Keratinocyte (primary cell): Measurements from ENCODE around the gene RCSD1. TPM values are rescaled to one million over a fixed set of nuclear protein-coding genes. Genes with fewer than 3 reads are reported as not detected.

Source experiments
- DNase-seq: peaks from one replicate; pipeline ENCODE4 v3.0.0-alpha.2; 2011; ENCODE audit warnings: low read depth, missing footprints, low spot score
- FAIRE-seq: peaks from 2 replicates; lab custom pipeline; 2011; peaks lifted over from hg19 to GRCh38; lab: Jason Lieb, UNC
- H2AFZ ChIP-seq: 2 replicates; pipeline ENCODE4 v1.6.0; 2012; ENCODE audit warnings: low read length, control low read depth, inconsistent platforms; ENCODE audit not compliant: control insufficient read depth
- H3K27ac ChIP-seq: 2 replicates; pipeline ENCODE4 v1.5.1; 2011; ENCODE audit warnings: low read length; ENCODE audit not compliant: control insufficient read depth, insufficient read depth
- H3K27me3 ChIP-seq: 3 replicates; pipeline ENCODE4 v1.6.0; 2011; ENCODE audit warnings: low read length; ENCODE audit not compliant: control insufficient read depth, insufficient read depth; ENCODE audit errors: extremely low read depth
- H3K36me3 ChIP-seq, 2 experiments: 2 replicates in 1 of 2; 3 replicates in 1 of 2; pipeline ENCODE4 v1.5.1; 2011; ENCODE audit warnings: low read length in 2 of 2, mild to moderate bottlenecking in 1 of 2; ENCODE audit not compliant: control insufficient read depth in 2 of 2, insufficient read depth in 2 of 2; ENCODE audit errors: extremely low read depth in 1 of 2
- H3K4me1 ChIP-seq: 3 replicates; pipeline ENCODE4 v1.5.1; 2011; ENCODE audit warnings: low read length; ENCODE audit not compliant: control insufficient read depth, insufficient read depth; ENCODE audit errors: extremely low read depth
- H3K4me2 ChIP-seq: 3 replicates; pipeline ENCODE4 v1.6.0; 2011; ENCODE audit warnings: low read depth, low read length; ENCODE audit not compliant: control insufficient read depth, insufficient read depth; ENCODE audit errors: extremely low read depth
- H3K4me3 ChIP-seq, 3 experiments: fragments of 200-600 bp in 1 of 3; sonication (generic) in 1 of 3; 2 replicates in 2 of 3; 3 replicates in 1 of 3; pipeline ENCODE4 v1.5.1; 2011 to 2016; ENCODE audit warnings: low read length in 3 of 3, mild to moderate bottlenecking in 3 of 3, control low read depth in 2 of 3, inconsistent platforms in 1 of 3, low read depth in 1 of 3, mixed read lengths in 1 of 3, mixed run types in 1 of 3, moderate library complexity in 1 of 3; ENCODE audit not compliant: control insufficient read depth in 2 of 3, insufficient read depth in 2 of 3; ENCODE audit errors: extremely low read depth in 1 of 3
- H3K79me2 ChIP-seq: 2 replicates; pipeline ENCODE4 v1.6.0; 2012; ENCODE audit warnings: low read length; ENCODE audit not compliant: control insufficient read depth, insufficient read depth
- H3K9ac ChIP-seq: 3 replicates; pipeline ENCODE4 v1.6.0; 2011; ENCODE audit warnings: low read length; ENCODE audit not compliant: control insufficient read depth, insufficient read depth; ENCODE audit errors: extremely low read depth
- H3K9me1 ChIP-seq: 3 replicates; pipeline ENCODE4 v1.6.0; 2011; ENCODE audit warnings: low read length; ENCODE audit not compliant: control insufficient read depth, insufficient read depth; ENCODE audit errors: extremely low read depth
- H3K9me3 ChIP-seq: 2 replicates; pipeline ENCODE4 v1.5.1; 2012; ENCODE audit warnings: low read depth, low read length; ENCODE audit not compliant: control insufficient read depth
- H4K20me1 ChIP-seq: 3 replicates; pipeline ENCODE4 v1.6.0; 2011; ENCODE audit warnings: low read length; ENCODE audit not compliant: control insufficient read depth, insufficient read depth; ENCODE audit errors: extremely low read depth
- CTCF ChIP-seq, 3 experiments: IDR thresholded peaks in 1 of 3; conservative IDR thresholded peaks in 1 of 3; optimal IDR thresholded peaks in 1 of 3; 2 replicates in 2 of 3; 3 replicates in 1 of 3; pipeline versions ENCODE3 to v1.5.1; 2011; ENCODE audit warnings: low read length in 3 of 3, mild to moderate bottlenecking in 3 of 3, moderate library complexity in 2 of 3, control low read depth in 1 of 3, inconsistent platforms in 1 of 3; ENCODE audit not compliant: insufficient read depth in 2 of 3; ENCODE audit errors: extremely low read depth in 1 of 3
- EZH2 ChIP-seq: IDR thresholded peaks from one replicate; pipeline ENCODE4 v1.6.1; 2012; ENCODE audit warnings: inconsistent platforms, mild to moderate bottlenecking, low read length, moderate library complexity
- dilution Hi-C: fragments of 300-500 bp; cut with MboI; formaldehyde crosslinking; loops from one replicate; pipeline ENCODE4 v1.7.0; 2020; ENCODE audit warnings: low sequenced_read_pairs; ENCODE audit not compliant: extremely low pct_ligation_motif_present
- polyA plus RNA-seq, 5 experiments: library from polyadenylated mRNA; depleted of rRNA in 3 of 5; stranded (reverse) in 3 of 5; stranded (forward) in 1 of 5; unstranded in 1 of 5; fragments of >200 nt; gene quantifications; 1 replicate in 1 of 5; 2 replicates in 3 of 5; 3 replicates in 1 of 5; pipeline versions ENCODE4 v1.2.1 to v1.2.3, GENCODE V29; 2011 to 2012; ENCODE audit warnings: missing spikeins in 2 of 5, low read depth in 1 of 5, low replicate concordance in 1 of 5

RCSD1 gene
- polyA plus RNA-seq, 1 donor (not counting 4 experiments of a cell fraction or from before 2014, with no cell fraction given), result 0.03 TPM

GRCh38 chr1:167714439-167715156, 84.6 kb downstream of the RCSD1 start:
- H3K4me2 ChIP-seq, result peak overlapping the region; percentile 94
- peak overlapping the region; percentile 100 for H2AFZ ChIP-seq
- no peaks in the 10 kb centered on the region for H3K9me1 ChIP-seq
- H3K27me3 ChIP-seq, result no peaks in the 10 kb centered on the region
- H3K36me3 ChIP-seq, result no peaks in the 10 kb centered on the region
- DNase-seq, result no peak
- dilution Hi-C loops, result no loop called here
- H3K4me3 ChIP-seq, result peak overlapping the region; percentile 65 to 92 (median 86)
- peaks cover 12% of the 10 kb centered on the region for H3K4me1 ChIP-seq
- no peaks in the 10 kb centered on the region for H4K20me1 ChIP-seq
- TF ChIP-seq CTCF (optimal IDR thresholded peaks at IDR 0.05 in 1 of 3, IDR thresholded peaks at IDR 0.05 in 1 of 3, conservative IDR thresholded peaks at IDR 0.05 in 1 of 3; ENCODE audit: extremely low read depth in 1 of 3, insufficient read depth in 2 of 3, low read length in 3 of 3) (peak in 1 of 3 experiments; percentile 31), EZH2 (no peak)
- FAIRE-seq, result no peak
- peak overlapping the region; percentile 98 for H3K9ac ChIP-seq
- H3K27ac ChIP-seq, result peak overlapping the region; percentile 94
- H3K79me2 ChIP-seq, result no peaks in the 10 kb centered on the region
- H3K9me3 ChIP-seq, result no peaks in the 10 kb centered on the region

DNA sequence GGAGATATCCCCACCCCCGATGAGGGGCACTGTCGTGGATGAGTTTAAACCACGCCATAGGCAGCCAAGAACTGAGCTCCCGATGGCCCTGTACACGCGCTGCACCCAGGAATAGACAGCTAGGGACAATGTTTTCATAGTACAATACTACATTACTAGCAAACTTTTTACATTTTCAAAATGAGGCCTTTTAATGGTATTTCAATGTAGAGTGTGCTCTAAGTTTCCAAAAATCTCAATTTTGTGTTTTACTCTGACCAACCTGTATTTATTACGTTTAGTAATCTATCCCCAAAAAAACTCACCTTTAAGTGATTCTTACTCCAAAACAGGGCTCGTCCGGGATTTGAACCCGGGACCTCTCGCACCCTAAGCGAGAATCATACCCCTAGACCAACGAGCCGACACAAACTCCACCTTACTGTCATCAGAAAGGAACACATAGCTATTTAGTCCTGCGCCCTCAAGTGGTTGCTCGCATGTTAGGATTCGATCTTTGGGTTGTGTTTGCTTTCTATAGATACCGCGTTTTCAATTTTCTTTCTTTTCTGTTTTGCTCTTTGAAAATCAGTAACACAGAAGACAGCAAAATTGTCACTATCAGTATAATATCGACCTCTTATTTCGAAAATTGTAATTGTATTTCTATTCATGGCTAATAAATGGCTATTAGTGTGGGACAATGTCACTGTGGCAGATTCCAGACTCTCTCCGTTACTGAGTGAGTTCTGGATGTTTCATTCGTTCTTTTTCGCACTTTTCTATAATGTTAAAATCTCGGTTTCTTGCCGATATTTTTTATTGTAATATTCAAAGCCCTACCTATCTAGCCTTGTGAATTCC, 85.3 kb downstream of the RCSD1 start:
- peaks cover 12% of the 10 kb centered on the region for H3K4me1 ChIP-seq
- no peaks in the 10 kb centered on the region for H4K20me1 ChIP-seq
- H3K36me3 ChIP-seq, result no peaks in the 10 kb centered on the region
- no peaks in the 10 kb centered on the region for H3K9me3 ChIP-seq
- H3K27ac ChIP-seq, result peak overlapping the region; percentile 94
- peak overlapping the region; percentile 65 to 92 (median 86) for H3K4me3 ChIP-seq
- H3K79me2 ChIP-seq, result no peaks in the 10 kb centered on the region
- no peaks in the 10 kb centered on the region for H3K27me3 ChIP-seq
- no peak for FAIRE-seq
- H3K4me2 ChIP-seq, result peak overlapping the region; percentile 94
- TF ChIP-seq EZH2, result no peak
- TF ChIP-seq CTCF (optimal IDR thresholded peaks at IDR 0.05 in 1 of 3, IDR thresholded peaks at IDR 0.05 in 1 of 3, conservative IDR thresholded peaks at IDR 0.05 in 1 of 3; ENCODE audit: extremely low read depth in 1 of 3, insufficient read depth in 2 of 3, low read length in 3 of 3), result peak; percentile 87 to 96 (median 87)
- peak overlapping the region; percentile 98 for H3K9ac ChIP-seq
- DNase-seq, result no peak
- peak overlapping the region; percentile 95 for H2AFZ ChIP-seq
- dilution Hi-C loops, result no loop called here
- no peaks in the 10 kb centered on the region for H3K9me1 ChIP-seq
